Measurements from ENCODE around the gene VARS1.

The VARS1 gene

DNA sequence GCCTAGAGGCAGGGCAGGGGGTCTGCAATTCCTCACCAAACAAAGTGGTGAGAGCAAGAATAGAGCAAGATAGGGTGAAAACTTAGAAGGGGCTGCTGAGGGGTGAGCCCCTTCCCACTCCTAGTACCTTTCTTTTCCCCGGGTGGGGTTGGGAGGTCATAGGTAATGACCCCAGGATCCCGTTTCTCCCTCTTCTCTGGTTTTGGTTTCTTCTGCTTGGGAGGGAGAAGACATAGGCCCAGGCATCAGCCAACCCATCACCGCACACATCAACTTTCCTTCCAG is 3.5 kb downstream of the VARS1 start:
- no peak for DNase-seq

DNA sequence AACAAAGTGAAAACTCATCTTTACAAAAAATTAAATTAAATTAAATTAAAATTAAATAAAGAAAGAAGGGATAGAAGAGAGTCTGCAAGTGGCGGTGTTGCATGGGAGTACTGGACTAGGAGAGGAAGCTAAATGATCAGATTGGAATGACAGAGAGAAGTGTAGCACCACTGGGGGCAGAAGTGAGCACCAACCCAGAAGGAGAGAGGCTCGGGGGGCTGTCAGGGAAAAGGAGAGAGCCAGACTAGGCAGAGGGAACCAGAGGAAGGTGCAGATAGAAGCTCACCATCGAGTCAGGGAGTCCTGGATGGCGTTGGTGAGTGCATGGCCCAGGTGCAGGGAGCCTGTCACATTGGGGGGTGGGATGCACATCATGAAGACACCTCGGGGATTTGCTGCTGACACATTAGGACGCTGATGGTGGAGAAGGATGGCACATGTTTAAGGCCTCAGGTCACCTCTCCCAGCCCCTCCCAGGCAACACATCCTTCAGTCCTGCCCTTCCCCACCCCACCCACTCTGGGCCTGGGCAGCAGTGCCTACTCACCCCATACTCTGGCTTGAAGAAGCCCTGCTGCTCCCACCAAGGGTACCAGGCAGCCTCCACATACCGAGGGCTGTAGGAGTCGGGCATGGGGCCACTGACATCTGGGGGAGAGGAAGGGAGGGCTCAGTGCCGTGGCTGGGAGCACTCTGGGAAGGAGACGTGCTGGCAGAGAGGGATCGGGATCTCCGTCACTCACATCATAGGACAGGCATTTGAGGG is 4.0 kb downstream of the VARS1 start:
- peak; percentile 3 for DNase-seq

DNA sequence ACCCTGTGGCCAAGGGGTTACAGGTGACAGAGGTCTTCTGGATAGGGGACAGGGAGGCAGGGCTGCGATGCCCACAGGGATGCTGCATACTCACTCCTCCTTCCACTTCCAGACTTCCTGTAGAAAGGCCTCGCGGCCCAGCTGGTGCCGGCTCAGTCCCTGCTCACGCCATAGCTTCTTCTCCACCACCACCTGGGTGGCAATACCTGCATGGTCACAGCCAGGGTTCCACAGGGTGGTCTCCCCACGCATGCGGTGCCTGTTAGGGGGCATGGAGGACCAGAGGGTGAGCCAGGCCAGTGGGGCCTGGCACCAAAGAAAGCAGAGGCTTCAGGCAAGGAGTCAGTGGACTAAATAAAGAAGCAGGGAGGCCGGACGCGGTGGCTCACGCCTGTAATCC is 10.1 kb downstream of the VARS1 start:
- DNase-seq, result no peak

DNA sequence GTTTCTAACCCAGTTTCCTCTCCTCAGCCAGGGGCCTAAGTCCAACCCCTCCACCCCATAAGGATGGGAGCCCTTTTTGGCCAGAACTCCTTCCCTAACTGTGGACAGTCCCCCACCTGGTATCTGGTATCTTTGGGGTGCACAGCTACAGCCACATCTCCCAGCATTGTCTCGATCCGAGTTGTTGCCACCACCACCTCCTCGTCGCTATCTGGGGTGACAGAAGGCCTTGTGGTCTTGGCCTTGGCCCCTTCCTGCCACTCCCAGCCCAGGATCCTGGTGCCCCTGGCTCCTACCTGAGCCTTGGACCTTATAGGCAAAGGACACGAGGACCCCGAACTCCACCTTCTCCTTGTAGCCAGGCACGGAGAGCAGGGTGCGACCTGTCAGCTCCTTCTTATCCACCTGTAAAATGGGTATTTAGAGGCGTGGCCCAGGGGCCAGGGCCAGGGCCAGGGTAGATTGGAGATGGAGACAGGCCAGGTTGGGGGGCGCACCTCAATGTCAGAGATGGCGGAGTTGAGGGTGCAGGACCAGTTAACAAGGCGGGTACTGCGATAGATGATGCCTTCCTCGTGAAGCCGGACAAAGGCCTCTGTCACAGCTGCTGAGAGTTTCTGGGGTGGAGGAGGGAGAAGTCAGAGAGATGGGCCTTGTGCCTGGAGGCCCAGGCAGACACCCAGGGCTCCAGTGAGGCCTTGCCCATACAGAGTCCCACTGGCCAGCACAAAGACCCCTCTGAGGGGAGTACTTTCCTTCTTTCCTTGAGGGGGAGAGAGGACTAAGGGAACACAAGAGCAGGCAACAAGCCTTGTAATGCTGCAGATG is 11.2 kb downstream of the VARS1 start:
- DNase-seq, result no peak

DNA sequence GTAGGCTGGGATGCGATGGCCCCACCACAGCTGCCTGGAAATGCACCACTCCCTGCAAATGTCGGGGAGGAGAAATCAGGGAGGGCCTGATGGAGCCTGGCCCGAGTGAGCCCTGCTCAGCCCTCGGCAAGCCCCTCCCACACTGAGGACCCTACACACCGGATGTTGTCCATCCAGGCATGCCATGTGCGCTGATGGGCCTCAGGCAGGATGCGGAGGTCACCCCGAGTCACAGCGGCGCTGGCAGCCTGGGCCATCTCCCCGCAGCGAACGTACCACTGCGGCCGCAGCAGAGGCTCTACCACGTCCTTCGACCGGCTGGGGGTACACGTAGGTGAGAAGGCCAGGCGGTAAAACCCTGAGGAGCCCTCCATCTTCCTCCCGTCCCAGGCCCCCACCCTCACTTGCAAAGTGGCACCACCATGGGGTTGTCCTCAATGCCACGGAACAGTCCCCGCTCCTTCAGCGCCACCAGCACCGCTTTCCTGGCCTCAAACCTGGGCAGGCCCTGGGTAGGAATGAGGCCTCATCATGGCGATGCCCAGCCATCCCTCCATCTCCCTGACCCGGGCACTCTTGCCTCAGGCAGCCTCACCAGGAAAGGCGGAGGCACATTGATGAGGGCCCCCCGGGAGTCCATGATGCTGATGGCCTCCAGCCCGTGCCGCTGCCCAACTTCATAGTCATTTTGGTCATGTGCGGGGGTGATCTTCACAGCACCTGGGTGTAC is 13.3 kb downstream of the VARS1 start:
- DNase-seq, result no peak

DNA sequence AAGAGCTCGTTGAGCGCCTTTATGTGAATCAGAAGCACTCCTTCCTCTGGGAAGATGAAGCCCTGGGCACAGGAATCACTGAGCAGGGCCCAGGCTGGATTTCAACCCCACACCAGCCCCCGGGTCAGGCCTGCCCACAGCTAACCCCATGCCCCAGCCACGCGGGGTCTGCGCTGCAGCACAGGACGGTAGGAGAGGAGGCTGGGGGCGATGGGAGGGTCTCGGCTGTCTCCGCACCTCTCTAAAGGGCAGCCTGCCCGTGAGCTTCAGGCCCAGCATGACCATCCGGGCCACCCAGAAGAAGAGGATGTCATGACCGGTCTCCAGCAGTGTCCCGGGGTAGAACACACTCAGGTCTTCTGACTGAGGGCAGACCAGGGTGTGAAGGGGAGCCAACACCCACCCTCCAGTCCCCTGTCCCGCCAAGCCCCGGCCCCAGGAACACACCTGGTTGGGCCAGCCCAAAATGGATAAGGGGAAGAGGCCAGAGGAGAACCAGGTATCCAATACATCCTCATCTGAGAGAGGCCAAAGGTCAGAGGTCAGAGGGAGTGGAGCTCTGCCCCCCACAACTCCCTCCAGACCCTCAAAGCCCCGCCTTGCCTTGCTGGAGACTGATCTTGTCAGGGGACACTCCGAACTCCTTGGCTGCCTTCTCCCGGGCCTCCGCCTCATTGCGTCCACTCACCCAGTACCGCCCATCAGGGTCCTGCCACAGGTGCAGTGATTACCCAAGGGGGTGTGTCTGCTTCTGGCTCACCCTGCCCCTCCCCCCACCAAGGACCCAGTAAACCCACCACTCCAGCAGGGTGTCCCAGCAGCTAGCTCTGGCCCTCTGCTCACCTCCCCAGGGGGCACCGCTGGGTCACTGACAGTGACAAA is 14.1 kb downstream of the VARS1 start:
- DNase-seq, result no peak

DNA sequence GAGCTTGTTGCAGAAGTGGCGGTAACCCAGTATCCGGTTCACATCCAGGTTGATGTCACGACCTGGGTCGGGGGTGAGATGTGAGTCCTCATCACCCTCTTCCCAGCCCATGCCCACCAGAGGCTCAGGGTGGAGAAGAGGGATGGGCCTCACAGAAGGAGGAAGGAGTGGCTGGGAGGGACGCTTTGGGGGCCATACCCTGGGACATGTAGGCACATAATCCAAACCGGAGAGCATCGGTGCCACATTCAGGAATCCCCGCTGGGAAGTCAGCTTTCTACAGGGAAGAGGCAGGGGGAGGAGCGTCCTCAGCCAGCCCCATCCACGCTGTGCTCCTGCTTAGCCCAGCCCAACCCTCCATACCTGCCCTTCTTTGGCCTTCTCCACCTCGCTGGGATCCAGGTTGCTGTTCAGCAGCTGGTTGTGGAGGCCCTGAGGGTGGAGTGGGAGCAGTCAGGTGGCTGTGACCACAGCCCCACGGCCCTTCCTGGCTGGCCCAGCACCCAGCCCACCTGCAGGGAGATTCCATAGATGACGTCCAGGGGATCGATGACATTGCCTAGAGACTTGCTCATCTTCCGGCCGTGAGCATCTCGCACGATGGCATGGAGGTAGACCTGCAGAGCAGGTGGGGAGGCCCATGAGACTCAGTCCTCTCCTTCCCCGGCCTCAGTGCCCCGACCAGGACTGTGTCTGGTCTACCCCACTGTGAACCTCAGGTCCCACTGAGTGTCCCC is 14.9 kb downstream of the VARS1 start:
- no peak for DNase-seq

DNA sequence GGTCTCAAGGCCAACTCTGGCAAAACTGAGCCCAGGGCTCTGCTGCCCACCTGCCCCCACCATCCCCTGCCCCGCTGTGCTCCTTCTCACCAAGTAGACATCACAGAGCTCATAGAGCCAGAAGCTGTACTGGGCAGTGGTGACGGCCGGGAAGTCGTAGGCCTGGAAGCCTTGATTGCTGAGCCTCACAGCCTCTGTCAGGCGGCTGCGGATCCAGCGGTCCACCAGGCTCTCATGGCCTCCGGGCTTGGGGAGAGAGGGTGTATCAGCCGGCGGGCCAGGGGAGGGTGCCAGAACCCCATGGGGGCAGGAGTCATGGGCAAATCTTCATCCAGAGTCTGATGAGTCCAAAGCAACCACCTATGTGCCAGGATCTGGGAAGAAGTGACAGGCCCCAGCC is 15.6 kb downstream of the VARS1 start:
- no peak for DNase-seq

DNA sequence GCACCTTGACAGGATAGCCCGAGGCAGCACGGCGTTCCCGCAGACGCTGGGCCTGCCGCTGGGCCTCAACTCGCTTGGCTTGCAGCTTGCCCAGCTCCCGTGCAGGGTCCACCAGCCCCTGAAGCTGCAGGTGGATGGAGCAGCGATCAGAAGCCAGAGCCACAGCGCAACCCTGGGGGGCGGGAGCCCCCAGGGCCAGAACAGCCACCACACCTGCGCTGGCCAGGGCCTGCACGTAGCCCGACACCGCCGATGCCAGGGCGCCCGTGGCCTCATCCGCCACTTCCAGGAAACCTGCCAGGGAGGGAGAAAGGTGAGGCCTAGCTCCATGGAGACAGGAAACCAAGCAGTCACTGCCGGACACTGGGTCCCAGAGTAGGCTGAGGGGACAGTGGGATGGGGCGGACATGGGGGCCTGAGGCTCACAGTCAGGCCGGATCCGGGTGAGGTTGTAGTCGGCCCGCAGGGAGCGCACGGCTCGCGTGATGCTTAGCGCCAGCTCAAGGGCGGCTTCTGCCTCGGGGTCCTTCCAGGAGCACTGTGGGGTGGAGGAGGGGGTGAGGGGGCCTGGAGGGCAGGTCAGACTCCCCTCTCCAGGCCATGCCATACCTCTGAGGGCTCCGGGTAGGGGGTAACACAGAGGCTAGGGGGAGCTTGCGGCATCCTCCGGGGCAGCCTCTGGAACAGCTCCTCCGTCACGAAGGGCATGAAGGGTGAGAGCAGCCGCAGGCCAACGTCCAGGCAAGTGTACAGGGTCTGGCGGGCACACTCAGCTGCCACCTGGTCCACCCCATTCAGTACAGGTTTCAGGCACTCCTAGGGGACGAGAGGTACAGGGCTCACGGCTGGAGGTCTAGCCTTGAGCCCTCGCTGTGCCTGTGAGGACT is 16.3 kb downstream of the VARS1 start:
- DNase-seq, result no peak

DNA sequence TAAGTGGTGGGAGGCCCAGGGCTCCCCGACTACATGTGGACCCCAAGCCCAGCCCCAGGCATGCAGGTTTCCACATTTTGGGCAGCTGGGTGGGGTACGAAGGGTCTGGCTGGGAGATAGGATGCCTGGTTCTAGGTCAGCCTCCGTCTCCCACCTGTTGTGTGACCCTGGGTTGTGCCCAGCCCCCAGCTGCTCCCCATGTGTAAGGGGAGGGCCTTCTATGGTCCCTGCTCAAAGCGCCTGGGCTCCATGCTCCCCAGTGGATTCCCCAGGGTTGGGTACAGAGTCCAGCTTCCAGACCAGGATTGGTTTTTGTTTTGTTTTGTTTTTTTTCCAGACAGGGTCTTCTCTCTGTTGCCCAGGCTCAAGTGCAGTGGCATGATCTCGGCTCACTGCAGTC is 17.4 kb downstream of the VARS1 start:
- no peak for DNase-seq

DNA sequence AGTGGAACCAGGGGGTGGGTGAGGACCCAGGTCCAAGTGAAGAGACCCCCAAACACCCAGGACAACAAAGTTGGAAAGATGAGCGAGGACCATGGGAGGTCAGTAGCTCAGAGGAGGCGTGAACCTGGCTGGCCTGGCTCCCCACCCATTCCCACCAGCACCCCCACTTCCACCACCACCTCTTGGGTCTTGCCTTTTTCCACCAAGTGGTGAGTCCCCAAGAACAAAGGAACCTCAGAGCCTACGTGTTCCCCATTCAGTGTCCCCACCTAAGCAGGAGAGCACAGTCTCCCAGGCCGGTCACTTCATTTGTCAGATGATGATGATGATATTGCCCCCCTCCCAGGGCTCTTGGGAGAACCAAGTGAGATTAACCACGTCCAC is 17.9 kb downstream of the VARS1 start:
- DNase-seq, result no peak

DNA sequence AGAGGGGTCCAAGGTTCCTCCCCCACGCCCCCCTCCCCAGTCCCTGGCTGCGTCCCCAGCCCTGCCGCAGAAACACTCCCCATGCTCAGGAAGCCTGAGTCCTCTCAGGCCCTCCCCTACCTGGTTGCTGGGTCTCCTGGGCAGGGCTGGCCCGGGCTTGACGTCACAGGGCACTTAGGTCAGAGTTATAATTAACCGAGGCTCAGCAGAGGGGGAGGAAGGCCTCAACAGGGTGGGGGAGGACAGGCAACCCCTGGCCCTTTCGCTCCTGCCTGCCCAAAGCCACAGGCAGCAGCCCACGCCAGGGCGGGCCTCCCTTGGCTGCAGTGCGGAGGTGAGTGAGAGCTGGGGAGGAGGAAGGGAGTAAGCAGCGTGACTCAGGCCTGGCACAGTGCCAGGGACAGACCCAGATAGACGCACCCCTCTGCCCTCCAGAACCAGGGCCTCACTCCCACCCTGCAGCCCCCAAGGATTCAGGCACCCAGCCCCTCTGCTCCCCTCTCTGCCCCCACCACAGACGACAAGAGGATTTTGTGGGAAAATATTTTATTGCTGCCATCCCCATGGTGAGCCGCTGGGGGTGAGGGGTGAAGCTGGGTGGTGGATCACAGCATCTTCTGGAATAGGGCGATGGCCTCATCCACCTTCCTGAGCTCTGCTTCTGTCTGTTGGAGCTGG is 18.4 kb downstream of the VARS1 start, which contains the start of gene VWA7:
Gene VWA7, minus strand, starts transcription at position 340 of the 678 bp plus-strand sequence. CDS start 549 bp downstream, outside the sequence.
- DNase-seq, result peak; percentile 43

DNA sequence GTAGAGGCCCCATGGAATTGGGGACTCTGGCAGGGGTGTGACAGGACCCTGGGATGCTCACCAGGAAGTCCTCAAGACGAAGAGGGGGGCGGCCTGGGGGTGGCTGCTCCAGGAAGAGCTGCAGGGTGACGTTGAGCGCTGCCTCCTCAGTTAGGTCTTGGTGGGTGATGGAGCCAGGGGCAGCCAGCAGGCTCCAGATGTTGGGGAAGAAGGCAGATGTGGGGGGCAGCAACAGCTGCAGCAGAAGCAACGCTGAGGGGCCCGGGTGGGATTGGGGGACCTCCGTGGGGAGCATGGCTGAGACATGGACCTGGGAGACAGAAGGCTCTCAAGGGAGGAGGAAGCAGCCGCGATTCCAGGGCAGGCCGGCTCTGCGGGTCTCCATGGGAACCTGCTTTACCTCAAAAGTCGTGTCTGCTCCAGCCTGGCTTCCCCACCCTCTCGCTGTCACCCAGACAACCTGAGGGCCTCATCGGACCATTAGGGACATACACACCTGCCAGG is 19.0 kb downstream of the VARS1 start:
- DNase-seq, result no peak

DNA sequence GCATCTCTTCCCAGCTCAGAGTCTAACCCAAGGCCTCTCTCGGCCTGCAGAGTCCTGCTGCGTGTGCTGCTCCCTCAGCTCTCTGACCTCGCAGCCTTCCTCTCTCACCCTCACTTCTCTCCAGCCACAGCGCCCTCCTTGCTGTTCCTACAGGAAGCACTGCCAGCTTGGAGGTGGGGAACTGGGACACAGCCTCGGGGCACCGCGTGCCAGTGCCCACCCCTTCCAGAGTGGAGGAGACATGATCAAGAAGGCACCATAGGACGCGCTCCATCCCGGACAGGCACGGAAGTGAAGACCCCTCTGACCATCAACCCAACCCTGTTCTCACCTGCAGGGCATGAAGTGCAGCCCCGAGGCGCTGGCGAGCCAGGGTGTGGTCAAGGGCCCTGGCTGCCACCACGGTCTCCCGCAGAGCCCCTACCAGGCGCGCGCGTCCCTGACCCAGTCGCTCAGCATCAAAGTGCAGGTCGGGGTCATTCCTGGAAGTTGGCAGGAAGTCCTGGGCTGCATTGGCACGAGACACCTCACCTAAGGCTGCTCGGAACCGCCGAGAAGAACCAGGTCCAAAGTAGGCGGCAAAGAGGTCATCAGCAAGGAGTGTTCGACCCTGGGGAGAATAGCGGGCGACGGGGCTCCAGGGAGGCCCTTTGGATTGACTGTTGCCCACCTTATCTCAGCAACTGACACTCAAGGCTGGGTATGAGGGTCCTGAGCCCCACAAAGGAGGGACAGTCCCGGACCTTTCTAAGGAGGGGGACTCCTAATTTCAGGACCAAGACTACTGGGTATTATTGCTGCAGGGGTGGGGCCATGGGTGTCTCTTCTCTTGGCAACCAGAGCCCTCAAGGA is 19.7 kb downstream of the VARS1 start:
- no peak for DNase-seq

DNA sequence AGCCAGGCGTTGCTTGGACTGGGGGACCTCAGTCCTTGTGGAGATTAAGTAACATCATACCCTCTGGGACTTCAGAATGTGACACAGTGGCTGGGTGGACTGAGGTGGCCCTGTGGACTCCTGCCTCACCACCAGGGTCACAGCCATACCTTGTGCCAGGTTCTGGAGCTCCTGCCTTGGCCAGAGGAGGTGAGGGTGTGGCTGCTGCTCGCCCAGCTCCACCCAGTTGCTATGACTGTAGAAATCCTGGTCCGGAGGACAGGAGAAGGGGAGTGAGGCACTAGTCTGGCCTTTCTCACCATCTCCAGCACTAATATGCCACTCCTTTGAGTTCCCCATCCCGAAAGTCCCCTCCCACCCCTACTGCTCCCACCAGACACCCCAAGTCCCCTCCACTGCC is 20.4 kb downstream of the VARS1 start:
- DNase-seq, result no peak

DNA sequence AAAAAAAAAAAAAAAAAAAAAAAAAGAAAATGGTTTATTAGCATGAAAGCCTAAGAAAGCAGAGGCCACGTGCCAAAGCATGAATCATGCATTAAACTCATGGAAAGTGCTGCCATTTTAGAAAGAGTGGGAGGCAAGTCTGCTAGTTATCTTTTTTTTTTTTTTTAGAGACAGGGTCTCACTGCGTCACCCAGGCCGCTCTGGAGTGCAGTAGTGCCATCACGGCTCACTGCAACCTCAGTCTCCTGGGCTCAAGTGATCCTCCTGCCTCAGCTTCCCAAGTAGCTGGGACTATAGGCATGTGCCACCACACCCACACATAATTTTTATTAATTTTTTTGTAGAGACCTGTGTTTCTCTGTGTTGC is 23.6 kb downstream of the VARS1 start:
- DNase-seq, result no peak

DNA sequence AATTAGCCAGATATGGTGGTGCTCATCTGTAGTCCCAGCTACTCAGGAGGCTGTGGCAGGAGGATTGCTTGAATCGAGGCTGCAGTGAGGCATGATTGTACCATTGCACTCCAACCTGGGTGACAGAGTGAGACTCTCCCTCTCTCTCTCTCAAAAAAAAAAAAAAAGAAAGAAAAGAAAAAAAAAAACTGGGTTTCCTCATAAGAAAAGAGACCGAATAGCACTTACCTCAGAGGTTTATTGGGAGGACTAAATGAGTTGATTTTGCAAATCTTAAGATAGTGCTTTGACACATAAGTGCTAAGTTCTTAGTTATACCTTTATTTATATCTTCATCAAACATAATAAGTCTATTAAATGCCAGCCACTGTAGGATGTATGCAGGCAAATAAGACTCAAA is 24.7 kb downstream of the VARS1 start:
- no peak for DNase-seq

DNA sequence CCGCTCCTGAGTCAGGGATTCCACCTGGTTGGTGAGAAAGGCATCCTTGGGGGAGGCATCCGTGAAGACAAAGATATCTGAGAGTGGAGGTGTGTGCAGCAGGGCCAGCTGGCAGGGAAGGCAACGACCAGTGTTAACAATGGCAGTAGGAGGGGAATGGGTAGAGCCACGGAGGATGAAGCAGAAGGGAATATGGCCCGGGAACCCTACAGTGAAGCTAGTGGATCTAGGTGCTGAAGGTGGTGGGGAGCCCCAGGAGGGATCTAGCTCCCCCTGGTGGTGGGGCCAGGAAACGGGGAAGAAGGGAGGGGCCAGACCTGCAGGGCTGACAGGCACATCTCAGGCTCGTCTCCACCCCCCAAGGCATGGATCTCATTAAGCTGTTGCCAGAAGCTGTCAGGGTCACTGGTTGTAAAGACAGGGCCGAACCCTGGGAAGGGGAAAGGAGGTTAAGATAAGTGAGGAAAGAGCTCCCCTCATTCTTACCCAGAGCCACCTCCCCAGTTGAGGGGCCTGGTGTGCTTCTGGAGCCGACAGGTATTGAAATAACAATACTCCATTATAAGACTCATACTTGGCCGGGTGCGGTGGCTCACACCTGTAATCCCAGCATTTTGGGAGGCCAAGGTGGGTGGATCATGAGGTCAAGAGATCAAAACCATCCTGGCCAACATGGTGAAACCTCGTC is 25.7 kb downstream of the VARS1 start:
- DNase-seq, result peak; percentile 18

Measured in GF-D8 (cell line).